Measurements from ENCODE around the gene ANP32A. TPM values are rescaled to one million over a fixed set of nuclear protein-coding genes. Genes with fewer than 3 reads are reported as not detected.

Gene ANP32A
- total RNA-seq, 1 donor from 2014 or later, result 114 TPM

- no peak for ATAC-seq
- Histone ChIP-seq H3K36me3 (no peaks in the 10 kb centered on the region), H3K4me3 (no peak overlapping the region), H3K4me1 (no peaks in the 10 kb centered on the region), H3K27me3 (no peaks in the 10 kb centered on the region), H3K27ac (no peak overlapping the region), H3K9me3 (no peaks in the 10 kb centered on the region)
- no peak for TF ChIP-seq CTCF (IDR thresholded peaks at IDR 0.05)
- no peak for DNase-seq
- intact Hi-C loops (cut with DNase I), result no loop called here
Observed at GRCh38 chr15:68749793-68750192, 70.9 kb downstream of the ANP32A start.

- H3K4me1 ChIP-seq, result no peaks in the 10 kb centered on the region
- H3K4me3 ChIP-seq, result no peak overlapping the region
- ATAC-seq, result no peak
- DNase-seq, result no peak
- H3K27me3 ChIP-seq, result no peaks in the 10 kb centered on the region
- intact Hi-C loops (cut with DNase I), result no loop called here
- H3K9me3 ChIP-seq, result no peaks in the 10 kb centered on the region
- H3K36me3 ChIP-seq, result no peaks in the 10 kb centered on the region
- no peak overlapping the region for H3K27ac ChIP-seq
- no peak for TF ChIP-seq CTCF (IDR thresholded peaks at IDR 0.05)
Observed at GRCh38 chr15:68749365-68749764, 71.3 kb downstream of the ANP32A start.

- Histone ChIP-seq H3K9me3 (no peaks in the 10 kb centered on the region), H3K36me3 (no peaks in the 10 kb centered on the region), H3K4me1 (no peaks in the 10 kb centered on the region), H3K27ac (no peak overlapping the region), H3K4me3 (no peak overlapping the region), H3K27me3 (no peaks in the 10 kb centered on the region)
- ATAC-seq (no peak), DNase-seq (no peak)
- TF ChIP-seq CTCF (IDR thresholded peaks at IDR 0.05), result no peak
- intact Hi-C loops (cut with DNase I), result no loop called here
Observed at GRCh38 chr15:68743256-68743655, 77.4 kb downstream of the ANP32A start.

- Histone ChIP-seq H3K4me1 (no peaks in the 10 kb centered on the region), H3K27me3 (no peaks in the 10 kb centered on the region), H3K4me3 (no peak overlapping the region), H3K27ac (no peak overlapping the region), H3K9me3 (no peaks in the 10 kb centered on the region), H3K36me3 (no peaks in the 10 kb centered on the region)
- TF ChIP-seq CTCF (IDR thresholded peaks at IDR 0.05), result no peak
- ATAC-seq (no peak), DNase-seq (no peak)
- intact Hi-C loops (cut with DNase I), result no loop called here
Observed at GRCh38 chr15:68739390-68740080, 81.2 kb downstream of the ANP32A start.

GRCh38 chr15:68735610-68736009, 85.1 kb downstream of the ANP32A start:
- no peaks in the 10 kb centered on the region for H3K9me3 ChIP-seq
- H3K4me1 ChIP-seq, result no peaks in the 10 kb centered on the region
- no peak for TF ChIP-seq CTCF (IDR thresholded peaks at IDR 0.05)
- H3K27ac ChIP-seq, result no peak overlapping the region
- H3K36me3 ChIP-seq, result no peaks in the 10 kb centered on the region
- DNase-seq (no peak), ATAC-seq (no peak)
- no peak overlapping the region for H3K4me3 ChIP-seq
- intact Hi-C loops (cut with DNase I), result no loop called here
- no peaks in the 10 kb centered on the region for H3K27me3 ChIP-seq

- ATAC-seq, result no peak
- intact Hi-C loops (cut with DNase I), result loop anchor here (5.0 kb wide), 1 partner anchor 142 kb away; no protein-coding TSS in a partner anchor
- no peak for TF ChIP-seq CTCF (IDR thresholded peaks at IDR 0.05)
Observed at GRCh38 chr15:68734881-68735280, 85.8 kb downstream of the ANP32A start.

More at GRCh38 chr15:68734881-68735280, 85.8 kb downstream of the ANP32A start:
- Histone ChIP-seq H3K9me3 (no peaks in the 10 kb centered on the region), H3K4me1 (peaks cover 6% of the 10 kb centered on the region), H3K4me3 (no peak overlapping the region), H3K27ac (no peak overlapping the region), H3K36me3 (no peaks in the 10 kb centered on the region), H3K27me3 (no peaks in the 10 kb centered on the region)
- DNase-seq, result no peak

Measured in upper lobe of right lung (tissue), 1 donor.